ENCODE data around the gene CFDP1.
"Not testable (repeated sequence)": the region's sequence is repeated elsewhere in the genome, so short reads cannot be mapped to it uniquely, and the experiment has no call there.

CFDP1 gene

GRCh38 chr16:75286389-75286788 is 146.9 kb downstream of the CFDP1 start:
- DNase-seq = no peak

GRCh38 chr16:75282466-75283281 is 150.6 kb downstream of the CFDP1 start:
- DNase-seq = no peak

- DNase-seq = no peak
Observed at GRCh38 chr16:75281826-75282225, 151.5 kb downstream of the CFDP1 start.

- DNase-seq = not testable (repeated sequence)
Observed at GRCh38 chr16:75281009-75281408, 152.3 kb downstream of the CFDP1 start.

GRCh38 chr16:75280331-75280804 is 152.9 kb downstream of the CFDP1 start:
- DNase-seq = no peak

- DNase-seq = no peak
Observed at GRCh38 chr16:75279305-75279704, 154.0 kb downstream of the CFDP1 start.

GRCh38 chr16:75273054-75273925 is 160.0 kb downstream of the CFDP1 start:
- DNase-seq = no peak

- DNase-seq = not testable (repeated sequence)
Observed at GRCh38 chr16:75272629-75273028, 160.7 kb downstream of the CFDP1 start.

- DNase-seq = no peak
Observed at GRCh38 chr16:75272097-75272551, 161.2 kb downstream of the CFDP1 start.

GRCh38 chr16:75271441-75272096 is 161.7 kb downstream of the CFDP1 start:
- DNase-seq = no peak

GRCh38 chr16:75269358-75269757 is 163.9 kb downstream of the CFDP1 start:
- DNase-seq = not testable (repeated sequence)

GRCh38 chr16:75267631-75268264 is 165.6 kb downstream of the CFDP1 start:
- no peak for DNase-seq

GRCh38 chr16:75266738-75267630 is 166.3 kb downstream of the CFDP1 start:
- DNase-seq = no peak

GRCh38 chr16:75265911-75266701 is 167.2 kb downstream of the CFDP1 start:
- no peak for DNase-seq

GRCh38 chr16:75264999-75265910 is 168.0 kb downstream of the CFDP1 start:
- DNase-seq = no peak

GRCh38 chr16:75264457-75264998 is 168.8 kb downstream of the CFDP1 start:
- no peak for DNase-seq

- no peak for DNase-seq
Observed at GRCh38 chr16:75263963-75264445, 169.3 kb downstream of the CFDP1 start.

- DNase-seq = no peak
Observed at GRCh38 chr16:75263291-75263962, 169.9 kb downstream of the CFDP1 start.

- DNase-seq = no peak
Observed at GRCh38 chr16:75262800-75263127, 170.5 kb downstream of the CFDP1 start.

Measured in CD4-positive, alpha-beta T cell treated with Interferon gamma for 1 hour (primary cell).